Loucy (cell line): ENCODE results near the gene S100A13.

Experiments used
- CTCF ChIP-seq: fragments of 200-600 bp; sonication (generic); conservative IDR thresholded peaks from 2 replicates; pipeline ENCODE4 v1.5.1; 2014; ENCODE audit warnings: mild to moderate bottlenecking, antibody characterized with exemption, low read length
- EZH2phosphoT487 ChIP-seq: fragments of 200-600 bp; IDR thresholded peaks from 2 replicates; pipeline ENCODE4 v1.6.1; 2018; ENCODE audit warnings: antibody characterized with exemption, mild to moderate bottlenecking, moderate library complexity, borderline replicate concordance

GRCh38 chr1:153658400-153659174 lies 31.3 kb upstream of the S100A13 start, which contains the start of gene SNAPIN:
- no peak for TF ChIP-seq CTCF
- TF ChIP-seq EZH2phosphoT487, result no peak
